ENCODE data around the gene GNA14. TPM values are rescaled to one million over a fixed set of nuclear protein-coding genes. Genes with fewer than 3 reads are reported as not detected.

The GNA14 gene
- total RNA-seq, 1 donor from 2014 or later: not detected

- Mint-ChIP-seq H3K9me3 (ENCODE audit: unreplicated experiment) (no peaks in the 10 kb centered on the region), H3K27me3 (ENCODE audit: unreplicated experiment) (no peaks in the 10 kb centered on the region), H3K36me3 (ENCODE audit: unreplicated experiment) (no peaks in the 10 kb centered on the region), H3K27ac (ENCODE audit: unreplicated experiment) (no peak overlapping the region), H3K4me1 (ENCODE audit: unreplicated experiment) (no peaks in the 10 kb centered on the region), H3K4me3 (ENCODE audit: unreplicated experiment) (no peak overlapping the region)
- no peak for TF ChIP-seq CTCF (IDR thresholded peaks at IDR 0.05)
- DNase-seq (ENCODE audit: extremely low spot score, unreplicated experiment): no peak
Observed at GRCh38 chr9:77679661-77680368, 31.7 kb upstream of the GNA14 start.

- H3K4me3 Mint-ChIP-seq (ENCODE audit: unreplicated experiment): no peak overlapping the region
- TF ChIP-seq CTCF (IDR thresholded peaks at IDR 0.05): no peak
- no peaks in the 10 kb centered on the region for H3K36me3 Mint-ChIP-seq (ENCODE audit: unreplicated experiment)
- H3K9me3 Mint-ChIP-seq (ENCODE audit: unreplicated experiment): no peaks in the 10 kb centered on the region
- no peaks in the 10 kb centered on the region for H3K4me1 Mint-ChIP-seq (ENCODE audit: unreplicated experiment)
- DNase-seq (ENCODE audit: extremely low spot score, unreplicated experiment): no peak
- no peaks in the 10 kb centered on the region for H3K27me3 Mint-ChIP-seq (ENCODE audit: unreplicated experiment)
- H3K27ac Mint-ChIP-seq (ENCODE audit: unreplicated experiment): no peak overlapping the region
Observed at GRCh38 chr9:77679088-77679487, 31.0 kb upstream of the GNA14 start.

- Mint-ChIP-seq H3K4me3 (ENCODE audit: unreplicated experiment) (no peak overlapping the region), H3K9me3 (ENCODE audit: unreplicated experiment) (no peaks in the 10 kb centered on the region), H3K36me3 (ENCODE audit: unreplicated experiment) (no peaks in the 10 kb centered on the region), H3K27ac (ENCODE audit: unreplicated experiment) (no peak overlapping the region), H3K27me3 (ENCODE audit: unreplicated experiment) (no peaks in the 10 kb centered on the region), H3K4me1 (ENCODE audit: unreplicated experiment) (no peaks in the 10 kb centered on the region)
- no peak for DNase-seq (ENCODE audit: extremely low spot score, unreplicated experiment)
- TF ChIP-seq CTCF (IDR thresholded peaks at IDR 0.05): no peak
Observed at GRCh38 chr9:77677957-77678535, 29.9 kb upstream of the GNA14 start.

GRCh38 chr9:77677397-77677796 is 29.3 kb upstream of the GNA14 start:
- H3K27me3 Mint-ChIP-seq (ENCODE audit: unreplicated experiment): no peaks in the 10 kb centered on the region
- H3K9me3 Mint-ChIP-seq (ENCODE audit: unreplicated experiment): no peaks in the 10 kb centered on the region
- peak overlapping the region; percentile 1 for H3K27ac Mint-ChIP-seq (ENCODE audit: unreplicated experiment)
- no peak overlapping the region for H3K4me3 Mint-ChIP-seq (ENCODE audit: unreplicated experiment)
- no peak for TF ChIP-seq CTCF (IDR thresholded peaks at IDR 0.05)
- H3K36me3 Mint-ChIP-seq (ENCODE audit: unreplicated experiment): no peaks in the 10 kb centered on the region
- H3K4me1 Mint-ChIP-seq (ENCODE audit: unreplicated experiment): no peaks in the 10 kb centered on the region
- DNase-seq (ENCODE audit: extremely low spot score, unreplicated experiment): no peak

GRCh38 chr9:77673941-77674791 is 26.0 kb upstream of the GNA14 start:
- Mint-ChIP-seq H3K4me1 (ENCODE audit: unreplicated experiment) (no peaks in the 10 kb centered on the region), H3K27me3 (ENCODE audit: unreplicated experiment) (no peaks in the 10 kb centered on the region), H3K4me3 (ENCODE audit: unreplicated experiment) (no peak overlapping the region), H3K27ac (ENCODE audit: unreplicated experiment) (no peak overlapping the region), H3K9me3 (ENCODE audit: unreplicated experiment) (no peaks in the 10 kb centered on the region), H3K36me3 (ENCODE audit: unreplicated experiment) (no peaks in the 10 kb centered on the region)
- no peak for TF ChIP-seq CTCF (IDR thresholded peaks at IDR 0.05)
- no peak for DNase-seq (ENCODE audit: extremely low spot score, unreplicated experiment)
